ENCODE results near the gene SPHK1.

SPHK1 gene

GRCh38 chr17:76399175-76400172 is 15.1 kb downstream of the SPHK1 start:
- Histone ChIP-seq H2AK5ac (ENCODE audit: low read depth, low read length) (no peak overlapping the region), H3K4ac (ENCODE audit: low read length) (no peak overlapping the region), H3K4me1 (ENCODE audit: control insufficient read depth in 2 of 2, insufficient read depth in 1 of 2, low read depth in 1 of 2, low read length in 2 of 2) (no peaks in the 10 kb centered on the region), H3K27ac (replicated peaks; ENCODE audit: low read length) (no peak overlapping the region), H2AFZ (ENCODE audit: low read length) (no peak overlapping the region), H4K8ac (ENCODE audit: low read depth, low read length) (no peak overlapping the region), H3K23ac (ENCODE audit: low read depth, low read length, poor library complexity) (peak overlapping the region; percentile 44), H3K27me3 (ENCODE audit: control insufficient read depth in 3 of 3, insufficient read depth in 3 of 3, low read depth in 1 of 3, low read length in 3 of 3) (peaks cover 0 to 2% (median 0%) of the 10 kb centered on the region in 3 experiments), H4K91ac (ENCODE audit: low read depth, low read length, poor library complexity) (no peak overlapping the region), H3K14ac (ENCODE audit: low read length) (no peak overlapping the region), H3K79me1 (ENCODE audit: low read depth, low read length) (peaks cover 2% of the 10 kb centered on the region), H3K4me3 (ENCODE audit: low read length in 2 of 2) (no peak overlapping the region), H3K36me3 (replicated peaks in 1 of 2; ENCODE audit: control insufficient read depth in 2 of 2, insufficient read depth in 2 of 2, low read length in 2 of 2) (peaks cover 72 to 91% of the 10 kb centered on the region in 2 donors), H3K9me3 (replicated peaks in 1 of 2; ENCODE audit: control insufficient read depth in 2 of 2, insufficient read depth in 1 of 2, low read depth in 1 of 2, low read length in 2 of 2) (no peaks in the 10 kb centered on the region), H2BK120ac (ENCODE audit: low read depth, low read length) (no peak overlapping the region), H2BK5ac (ENCODE audit: low read length) (peak overlapping the region; percentile 47), H3K18ac (ENCODE audit: low read length) (no peak overlapping the region), H3K9ac (ENCODE audit: low read depth, low read length, poor library complexity) (no peak overlapping the region), H3K4me2 (ENCODE audit: insufficient read depth, low read length, poor library complexity, severe bottlenecking) (no peak overlapping the region), H2BK12ac (ENCODE audit: low read length) (no peak overlapping the region), H2BK15ac (ENCODE audit: low read length) (no peak overlapping the region)
- no peak for DNase-seq (ENCODE audit: low spot score)
- no CpG with 5 or more reads among the region's 33 CpGs for WGBS, 2 donors (ENCODE audit: extremely low coverage in 2 of 2, insufficient read length in 2 of 2, insufficient replicate concordance in 1 of 2)

DNA sequence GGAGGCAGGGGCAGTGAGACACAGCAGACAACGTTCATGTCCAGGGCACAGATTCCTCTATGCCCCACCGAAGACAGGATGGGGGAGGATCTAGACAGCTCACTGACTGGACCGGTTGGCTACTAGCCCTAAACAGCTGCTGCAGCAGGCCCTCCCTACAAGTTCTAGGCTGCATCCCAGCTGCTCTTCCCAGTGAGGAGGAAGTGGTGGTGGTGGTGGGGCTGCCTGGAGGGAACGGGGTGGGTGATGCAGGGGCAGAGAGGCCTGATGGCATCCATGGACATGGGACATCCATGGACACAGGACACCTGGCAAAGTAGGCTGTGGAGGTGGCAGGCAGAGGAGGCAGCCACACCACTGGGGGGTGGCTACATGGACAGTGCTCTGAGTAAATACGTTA is 18.3 kb downstream of the SPHK1 start:
- no peaks in the 10 kb centered on the region for H3K9me3 ChIP-seq (replicated peaks in 1 of 2; ENCODE audit: control insufficient read depth in 2 of 2, insufficient read depth in 1 of 2, low read depth in 1 of 2, low read length in 2 of 2)
- no peak overlapping the region for H3K27ac ChIP-seq (replicated peaks; ENCODE audit: low read length)
- H3K4me3 ChIP-seq (ENCODE audit: low read length in 2 of 2) = peak overlapping the region in 1 of 2 donors; percentile 18
- H3K4me1 ChIP-seq (ENCODE audit: control insufficient read depth in 2 of 2, insufficient read depth in 1 of 2, low read depth in 1 of 2, low read length in 2 of 2) = no peaks in the 10 kb centered on the region
- no peak overlapping the region for H3K4ac ChIP-seq (ENCODE audit: low read length)
- H2BK15ac ChIP-seq (ENCODE audit: low read length) = no peak overlapping the region
- H3K4me2 ChIP-seq (ENCODE audit: insufficient read depth, low read length, poor library complexity, severe bottlenecking) = no peak overlapping the region
- peak overlapping the region; percentile 58 for H3K14ac ChIP-seq (ENCODE audit: low read length)
- no peak overlapping the region for H2AK5ac ChIP-seq (ENCODE audit: low read depth, low read length)
- H3K23ac ChIP-seq (ENCODE audit: low read depth, low read length, poor library complexity) = no peak overlapping the region
- H4K8ac ChIP-seq (ENCODE audit: low read depth, low read length) = no peak overlapping the region
- no peak for DNase-seq (ENCODE audit: low spot score)
- WGBS, 2 donors (ENCODE audit: extremely low coverage in 2 of 2, insufficient read length in 2 of 2, insufficient replicate concordance in 1 of 2) = no CpG with 5 or more reads among the region's 5 CpGs
- H2BK120ac ChIP-seq (ENCODE audit: low read depth, low read length) = no peak overlapping the region
- peaks cover 6% of the 10 kb centered on the region for H3K79me1 ChIP-seq (ENCODE audit: low read depth, low read length)
- H2BK12ac ChIP-seq (ENCODE audit: low read length) = no peak overlapping the region
- no peak overlapping the region for H2AFZ ChIP-seq (ENCODE audit: low read length)
- no peak overlapping the region for H2BK5ac ChIP-seq (ENCODE audit: low read length)
- H3K36me3 ChIP-seq (replicated peaks in 1 of 2; ENCODE audit: control insufficient read depth in 2 of 2, insufficient read depth in 2 of 2, low read length in 2 of 2) = peaks cover 59 to 86% of the 10 kb centered on the region in 2 donors
- no peak overlapping the region for H4K91ac ChIP-seq (ENCODE audit: low read depth, low read length, poor library complexity)
- no peak overlapping the region for H3K9ac ChIP-seq (ENCODE audit: low read depth, low read length, poor library complexity)
- no peak overlapping the region for H3K18ac ChIP-seq (ENCODE audit: low read length)
- H3K27me3 ChIP-seq (ENCODE audit: control insufficient read depth in 3 of 3, insufficient read depth in 3 of 3, low read depth in 1 of 3, low read length in 3 of 3) = peaks cover 0 to 2% (median 0%) of the 10 kb centered on the region in 3 experiments

DNA sequence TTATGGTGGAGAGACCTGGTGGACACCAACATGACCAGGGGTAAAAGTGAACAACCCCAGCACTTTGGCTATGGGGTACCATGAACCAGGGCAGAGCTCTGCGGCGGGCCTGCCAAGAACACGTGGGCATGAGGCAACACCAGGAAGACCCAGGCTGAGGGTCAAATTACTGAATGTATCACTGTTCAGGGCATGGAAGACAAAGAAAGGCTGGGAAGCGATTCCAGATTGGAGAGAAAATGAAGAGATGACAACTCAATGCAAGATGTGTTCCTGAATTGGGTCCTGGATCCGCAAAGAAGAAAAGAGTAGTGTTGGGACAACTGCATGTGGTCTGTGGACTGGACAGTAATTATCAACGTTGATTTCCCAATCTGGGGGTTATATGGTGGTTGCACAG is 19.8 kb downstream of the SPHK1 start:
- no peak overlapping the region for H4K91ac ChIP-seq (ENCODE audit: low read depth, low read length, poor library complexity)
- no peak for DNase-seq (ENCODE audit: low spot score)

DNA sequence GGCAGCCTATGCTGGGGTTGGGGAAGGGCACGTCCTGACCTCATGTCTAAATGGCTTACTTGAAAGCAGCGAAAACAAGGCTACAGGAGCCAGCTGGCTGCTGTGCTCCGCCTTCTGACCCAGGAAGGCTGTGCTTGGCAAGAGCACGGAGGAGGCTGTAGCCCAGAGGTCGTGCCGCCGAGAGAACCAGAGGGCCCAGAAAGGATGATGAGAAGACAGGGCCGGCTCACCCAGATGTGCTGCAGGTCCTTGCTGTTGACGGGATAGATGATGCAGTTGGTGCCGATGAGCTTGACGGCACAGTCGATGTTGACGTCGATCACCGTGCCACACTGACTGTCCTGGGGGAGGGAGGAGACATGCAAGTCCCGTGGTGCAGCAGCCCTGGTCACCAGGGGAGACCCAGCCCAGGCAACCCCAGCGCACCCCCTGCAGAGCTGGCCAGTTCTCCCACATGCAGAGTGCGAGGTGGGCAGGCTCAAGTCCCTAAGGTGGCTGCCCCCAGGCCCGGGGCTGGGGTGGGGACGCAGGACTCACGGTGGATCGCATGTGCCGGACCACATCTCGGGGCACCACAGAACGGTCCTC is 20.7 kb downstream of the SPHK1 start:
- no peak for DNase-seq (ENCODE audit: low spot score)
- WGBS, 2 donors (ENCODE audit: extremely low coverage in 2 of 2, insufficient read length in 2 of 2, insufficient replicate concordance in 1 of 2) = no CpG with 5 or more reads among the region's 25 CpGs
- H3K9me3 ChIP-seq (replicated peaks in 1 of 2; ENCODE audit: control insufficient read depth in 2 of 2, insufficient read depth in 1 of 2, low read depth in 1 of 2, low read length in 2 of 2) = no peaks in the 10 kb centered on the region

More for the DNA sequence above, 19.8 kb downstream of the SPHK1 start:
- Histone ChIP-seq H4K8ac (ENCODE audit: low read depth, low read length) (no peak overlapping the region), H3K4me1 (ENCODE audit: control insufficient read depth in 2 of 2, insufficient read depth in 1 of 2, low read depth in 1 of 2, low read length in 2 of 2) (no peaks in the 10 kb centered on the region), H2AFZ (ENCODE audit: low read length) (no peak overlapping the region), H3K27ac (replicated peaks; ENCODE audit: low read length) (no peak overlapping the region), H2AK5ac (ENCODE audit: low read depth, low read length) (no peak overlapping the region), H3K36me3 (replicated peaks in 1 of 2; ENCODE audit: control insufficient read depth in 2 of 2, insufficient read depth in 2 of 2, low read length in 2 of 2) (peaks cover 45 to 72% of the 10 kb centered on the region in 2 donors), H3K14ac (ENCODE audit: low read length) (no peak overlapping the region), H3K27me3 (ENCODE audit: control insufficient read depth in 3 of 3, insufficient read depth in 3 of 3, low read depth in 1 of 3, low read length in 3 of 3) (peaks cover 0 to 2% (median 0%) of the 10 kb centered on the region in 3 experiments), H3K23ac (ENCODE audit: low read depth, low read length, poor library complexity) (no peak overlapping the region), H2BK120ac (ENCODE audit: low read depth, low read length) (no peak overlapping the region), H3K18ac (ENCODE audit: low read length) (no peak overlapping the region), H2BK5ac (ENCODE audit: low read length) (no peak overlapping the region), H2BK12ac (ENCODE audit: low read length) (no peak overlapping the region), H3K9me3 (replicated peaks in 1 of 2; ENCODE audit: control insufficient read depth in 2 of 2, insufficient read depth in 1 of 2, low read depth in 1 of 2, low read length in 2 of 2) (no peaks in the 10 kb centered on the region), H3K4me2 (ENCODE audit: insufficient read depth, low read length, poor library complexity, severe bottlenecking) (no peak overlapping the region), H3K4ac (ENCODE audit: low read length) (no peak overlapping the region), H3K9ac (ENCODE audit: low read depth, low read length, poor library complexity) (no peak overlapping the region), H3K4me3 (ENCODE audit: low read length in 2 of 2) (no peak overlapping the region), H3K79me1 (ENCODE audit: low read depth, low read length) (peaks cover 6% of the 10 kb centered on the region), H2BK15ac (ENCODE audit: low read length) (no peak overlapping the region)
- no CpG with 5 or more reads among the region's 6 CpGs for WGBS, 2 donors (ENCODE audit: extremely low coverage in 2 of 2, insufficient read length in 2 of 2, insufficient replicate concordance in 1 of 2)

More for the DNA sequence above, 20.7 kb downstream of the SPHK1 start:
- Histone ChIP-seq H3K18ac (ENCODE audit: low read length) (no peak overlapping the region), H2AK5ac (ENCODE audit: low read depth, low read length) (no peak overlapping the region), H3K9ac (ENCODE audit: low read depth, low read length, poor library complexity) (peak overlapping the region; percentile 66), H3K4me3 (ENCODE audit: low read length in 2 of 2) (no peak overlapping the region), H4K91ac (ENCODE audit: low read depth, low read length, poor library complexity) (no peak overlapping the region), H3K4me2 (ENCODE audit: insufficient read depth, low read length, poor library complexity, severe bottlenecking) (no peak overlapping the region), H3K79me1 (ENCODE audit: low read depth, low read length) (peaks cover 4% of the 10 kb centered on the region), H3K4me1 (ENCODE audit: control insufficient read depth in 2 of 2, insufficient read depth in 1 of 2, low read depth in 1 of 2, low read length in 2 of 2) (no peaks in the 10 kb centered on the region), H2BK15ac (ENCODE audit: low read length) (no peak overlapping the region), H2AFZ (ENCODE audit: low read length) (no peak overlapping the region), H3K27ac (replicated peaks; ENCODE audit: low read length) (no peak overlapping the region), H3K23ac (ENCODE audit: low read depth, low read length, poor library complexity) (peak overlapping the region; percentile 50), H3K27me3 (ENCODE audit: control insufficient read depth in 3 of 3, insufficient read depth in 3 of 3, low read depth in 1 of 3, low read length in 3 of 3) (peaks cover 0 to 2% (median 0%) of the 10 kb centered on the region in 3 experiments), H3K14ac (ENCODE audit: low read length) (no peak overlapping the region), H3K36me3 (replicated peaks in 1 of 2; ENCODE audit: control insufficient read depth in 2 of 2, insufficient read depth in 2 of 2, low read length in 2 of 2) (peaks cover 38 to 69% of the 10 kb centered on the region in 2 donors), H4K8ac (ENCODE audit: low read depth, low read length) (no peak overlapping the region), H2BK12ac (ENCODE audit: low read length) (no peak overlapping the region), H2BK120ac (ENCODE audit: low read depth, low read length) (no peak overlapping the region), H3K4ac (ENCODE audit: low read length) (no peak overlapping the region), H2BK5ac (ENCODE audit: low read length) (no peak overlapping the region)

Measured in neuronal stem cell (in vitro differentiated cells).